GM19467 (cell line): ENCODE data around the gene SOCS7.

Experiments used
- ATAC-seq: cut with Tn5 transposase; IDR thresholded peaks from one replicate; pipeline ENCODE4 v1.9.1; 2021; ENCODE audit warnings: mild to moderate bottlenecking, moderate library complexity; ENCODE audit not compliant: unreplicated experiment

Gene SOCS7, protein sequence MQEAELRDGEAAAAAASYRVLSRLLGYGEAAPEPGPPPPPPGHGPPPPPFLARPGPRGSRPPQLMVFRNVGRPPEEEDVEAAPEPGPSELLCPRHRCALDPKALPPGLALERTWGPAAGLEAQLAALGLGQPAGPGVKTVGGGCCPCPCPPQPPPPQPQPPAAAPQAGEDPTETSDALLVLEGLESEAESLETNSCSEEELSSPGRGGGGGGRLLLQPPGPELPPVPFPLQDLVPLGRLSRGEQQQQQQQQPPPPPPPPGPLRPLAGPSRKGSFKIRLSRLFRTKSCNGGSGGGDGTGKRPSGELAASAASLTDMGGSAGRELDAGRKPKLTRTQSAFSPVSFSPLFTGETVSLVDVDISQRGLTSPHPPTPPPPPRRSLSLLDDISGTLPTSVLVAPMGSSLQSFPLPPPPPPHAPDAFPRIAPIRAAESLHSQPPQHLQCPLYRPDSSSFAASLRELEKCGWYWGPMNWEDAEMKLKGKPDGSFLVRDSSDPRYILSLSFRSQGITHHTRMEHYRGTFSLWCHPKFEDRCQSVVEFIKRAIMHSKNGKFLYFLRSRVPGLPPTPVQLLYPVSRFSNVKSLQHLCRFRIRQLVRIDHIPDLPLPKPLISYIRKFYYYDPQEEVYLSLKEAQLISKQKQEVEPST

DNA sequence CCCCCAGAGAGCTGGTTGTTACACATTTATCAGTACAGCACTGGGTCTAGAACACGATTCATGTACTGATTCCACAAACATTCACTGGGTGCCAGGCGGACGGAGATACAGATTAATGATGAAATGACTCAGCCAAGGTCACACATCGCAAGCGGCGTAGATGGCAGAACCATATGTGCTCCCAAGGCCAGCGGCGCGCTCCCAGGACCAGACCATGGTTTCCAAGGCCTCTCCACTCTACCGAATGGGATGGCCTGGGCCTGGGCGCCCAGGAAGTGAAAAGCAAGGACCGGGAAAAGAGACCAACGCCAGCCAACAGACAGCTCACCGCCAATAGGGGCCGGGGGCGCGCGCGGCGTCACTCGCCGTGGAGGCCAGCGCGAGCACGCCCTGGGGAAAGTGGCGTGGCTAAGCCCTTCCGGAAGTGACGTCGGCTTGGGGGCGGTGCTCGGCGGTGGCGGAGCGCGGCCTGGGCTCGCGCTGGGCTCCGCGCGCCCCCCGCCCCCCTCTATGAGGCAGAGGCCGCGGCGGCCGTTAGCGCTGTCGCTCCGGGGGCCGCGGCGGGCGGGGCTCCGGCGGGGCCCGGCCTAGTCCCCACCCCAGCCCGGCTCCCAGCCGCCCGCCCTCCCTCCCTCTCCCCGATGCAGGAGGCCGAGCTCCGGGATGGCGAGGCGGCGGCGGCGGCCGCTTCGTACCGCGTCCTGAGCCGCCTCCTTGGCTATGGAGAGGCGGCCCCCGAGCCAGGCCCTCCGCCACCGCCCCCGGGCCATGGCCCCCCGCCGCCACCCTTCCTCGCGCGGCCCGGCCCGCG lies at the start of gene SOCS7:
SOCS7 (plus strand) TSS at position 433 of the 811 bp plus-strand sequence; CDS start at position 642, 209 bp downstream.
- peak; percentile 82 for ATAC-seq

DNA sequence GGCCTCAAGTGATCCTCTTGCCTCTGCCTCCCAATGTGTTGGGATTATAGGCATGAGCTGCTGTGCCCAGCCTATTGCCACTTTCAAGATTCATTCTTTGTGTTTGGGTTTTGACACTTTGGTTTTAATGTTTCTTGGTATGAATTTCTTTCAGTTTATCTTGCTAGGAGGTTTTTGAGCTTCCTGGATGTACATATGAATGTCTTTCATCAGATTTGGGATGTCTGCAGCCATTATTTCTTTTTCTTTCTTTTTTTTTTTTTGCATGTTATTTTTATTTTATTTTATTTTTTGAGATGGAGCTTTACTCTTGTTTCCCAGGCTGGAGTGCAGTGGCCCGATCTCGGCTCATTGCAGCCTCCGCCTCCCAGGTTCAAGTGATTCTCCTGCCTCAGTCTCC lies 36.1 kb upstream of the SOCS7 start:
- ATAC-seq: no peak

DNA sequence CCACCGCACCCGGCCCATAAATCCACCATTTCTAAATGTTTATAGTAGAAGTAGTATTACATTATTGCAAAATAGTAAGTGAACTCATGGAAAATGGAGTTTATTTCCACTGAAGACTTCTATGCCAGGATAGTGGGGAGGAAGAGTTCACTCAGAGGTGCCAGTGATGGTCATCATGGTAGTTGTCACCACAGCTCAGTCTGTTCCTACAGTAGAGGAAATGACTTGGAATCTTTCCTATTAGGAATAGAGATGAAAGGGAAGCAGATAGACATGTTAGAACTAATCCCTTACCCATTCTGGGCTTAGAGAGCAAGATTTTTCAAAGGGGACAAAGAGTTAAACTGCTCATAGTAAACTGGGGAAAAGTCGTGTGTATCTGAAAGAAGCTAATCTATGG lies 34.6 kb upstream of the SOCS7 start:
- ATAC-seq: no peak

DNA sequence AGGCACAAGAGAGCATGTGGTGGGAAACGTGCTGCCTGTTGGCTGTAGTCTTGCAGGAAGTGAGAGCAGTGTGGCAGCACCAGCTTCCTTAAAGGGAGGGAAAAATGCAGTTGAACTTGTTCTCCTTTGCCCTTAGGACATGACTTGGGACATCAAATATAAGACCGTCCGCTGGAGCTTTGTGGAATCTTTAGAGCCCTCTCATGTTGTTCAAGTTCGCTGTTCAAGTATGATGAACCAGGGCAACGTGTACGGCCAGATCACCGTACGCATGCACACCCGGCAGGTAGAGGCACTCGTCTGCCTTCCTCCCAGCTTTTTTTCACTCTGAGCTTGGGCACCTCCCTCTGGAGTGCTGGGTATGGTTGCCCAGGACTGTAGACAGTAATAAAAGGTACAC lies 31.2 kb upstream of the SOCS7 start:
- ATAC-seq: no peak

DNA sequence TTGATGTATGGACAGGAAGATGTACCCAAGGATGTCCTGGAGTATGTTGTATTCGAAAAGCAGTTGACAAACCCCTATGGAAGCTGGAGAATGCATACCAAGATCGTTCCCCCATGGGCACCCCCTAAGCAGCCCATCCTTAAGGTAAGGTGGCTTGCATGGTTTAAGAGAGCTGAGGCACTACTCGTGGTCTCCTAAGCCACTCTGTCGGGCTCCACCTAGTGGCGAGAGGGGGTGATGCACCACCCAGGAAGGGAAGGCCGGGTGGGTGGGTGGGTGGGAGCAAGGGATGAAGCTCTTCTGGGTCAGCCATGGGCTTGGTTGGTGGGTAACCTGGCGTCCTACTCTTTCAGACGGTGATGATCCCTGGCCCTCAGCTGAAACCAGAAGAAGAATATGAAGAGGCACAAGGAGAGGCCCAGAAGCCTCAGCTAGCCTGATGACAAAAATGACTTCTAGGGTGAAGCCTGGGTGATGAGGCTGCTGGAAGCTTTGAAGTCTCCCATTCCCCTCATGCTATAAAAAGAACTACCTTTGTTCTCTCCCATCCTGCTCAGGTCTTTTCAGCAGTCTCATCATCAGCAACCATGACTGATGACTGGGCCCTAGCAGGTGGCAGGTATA lies 29.4 kb upstream of the SOCS7 start:
- no peak for ATAC-seq

DNA sequence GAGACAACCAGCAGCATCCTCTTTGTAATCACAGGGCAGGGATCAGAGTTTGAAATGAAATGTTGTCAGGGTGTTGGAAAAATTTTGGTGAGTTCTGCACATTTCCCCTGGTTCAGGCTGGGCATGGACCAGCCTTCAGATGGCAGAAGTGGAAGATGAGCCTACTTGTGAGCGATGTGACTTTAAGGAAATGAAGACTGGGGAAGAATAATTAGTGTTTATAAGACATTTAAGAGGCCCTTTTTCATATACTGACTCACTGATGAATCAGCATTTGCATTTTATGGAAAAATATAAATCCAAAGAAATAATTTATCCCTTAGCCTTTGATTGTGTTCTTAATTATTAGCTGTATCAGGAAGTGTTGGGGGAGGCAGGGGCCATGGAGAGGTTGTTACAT lies 28.7 kb upstream of the SOCS7 start:
- no peak for ATAC-seq

DNA sequence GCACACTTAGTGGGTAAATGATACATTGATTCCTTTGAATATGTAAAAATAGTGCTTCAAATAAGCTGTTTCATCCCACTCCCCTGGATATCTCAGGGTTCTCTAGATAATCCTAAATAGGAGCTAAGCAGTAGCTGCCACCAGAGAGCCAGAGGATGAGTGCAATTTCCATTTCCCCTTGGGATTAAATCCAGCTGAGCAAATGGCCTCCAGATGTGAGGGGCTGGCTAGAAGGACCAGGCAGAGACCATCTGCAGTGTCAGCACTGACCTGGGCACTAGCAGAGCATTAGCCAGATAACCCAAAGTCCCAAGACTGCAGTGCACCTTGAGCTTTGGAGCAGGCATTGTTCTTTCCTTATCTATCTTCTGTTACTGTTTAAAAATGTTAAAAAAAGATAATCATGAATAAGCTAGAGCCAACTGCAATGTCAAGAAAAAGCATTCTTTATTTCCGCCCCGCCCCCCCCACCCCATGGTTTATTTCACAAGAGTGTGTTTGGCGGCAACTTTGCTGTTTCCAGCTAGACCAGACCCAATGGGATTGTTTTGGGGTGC lies 27.4 kb upstream of the SOCS7 start:
- no peak for ATAC-seq

DNA sequence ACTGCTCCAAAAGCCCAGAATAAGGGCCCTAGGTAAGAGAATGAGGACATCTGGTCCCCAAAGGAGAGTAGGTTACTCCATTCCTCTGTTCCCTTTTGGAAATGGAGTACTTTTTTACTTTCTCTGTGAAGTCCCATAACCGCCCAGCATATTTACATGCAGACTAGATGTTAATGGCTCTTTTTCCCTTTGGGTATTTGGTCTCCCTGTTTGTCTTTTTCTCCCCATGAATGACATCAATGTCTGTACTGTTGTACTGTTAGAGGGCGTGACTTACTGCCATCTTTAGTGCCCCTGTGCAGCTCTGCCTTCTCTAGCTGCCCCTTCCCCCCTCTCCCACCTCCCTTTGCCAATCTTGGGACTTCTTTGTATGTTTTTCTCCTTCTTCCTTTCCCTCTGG lies 26.9 kb upstream of the SOCS7 start:
- ATAC-seq: no peak

DNA sequence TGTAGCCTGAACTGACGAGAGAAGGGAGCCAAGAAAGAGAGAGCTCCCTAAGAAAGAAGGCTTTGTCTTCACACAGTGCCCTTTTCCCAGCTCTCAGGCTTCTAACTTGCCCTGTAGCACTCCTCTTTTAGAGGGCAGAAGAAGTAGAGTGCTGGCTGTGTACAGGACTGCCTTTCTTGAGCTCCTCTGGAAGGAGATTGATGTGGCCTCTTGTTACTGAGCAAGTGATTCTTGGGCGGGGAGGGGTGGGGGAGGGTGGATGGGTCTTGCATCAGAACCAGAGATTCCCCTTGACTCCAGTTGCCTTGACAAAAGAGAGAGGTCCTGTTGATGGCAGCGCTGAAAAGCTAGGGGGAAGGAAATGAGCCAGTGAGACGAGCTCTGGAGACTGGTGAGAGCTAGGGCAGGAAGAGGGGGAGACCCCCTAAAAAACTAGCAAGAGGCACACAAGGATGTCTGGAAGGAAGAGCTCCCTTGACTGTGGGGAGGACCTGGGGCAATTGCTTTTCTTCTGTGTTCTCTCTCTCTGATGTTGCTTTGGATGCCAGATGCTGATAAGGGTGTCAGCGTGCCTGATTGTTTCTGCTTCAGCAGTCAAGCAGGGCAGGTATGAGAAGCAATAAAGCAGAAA lies 26.3 kb upstream of the SOCS7 start:
- ATAC-seq: no peak

DNA sequence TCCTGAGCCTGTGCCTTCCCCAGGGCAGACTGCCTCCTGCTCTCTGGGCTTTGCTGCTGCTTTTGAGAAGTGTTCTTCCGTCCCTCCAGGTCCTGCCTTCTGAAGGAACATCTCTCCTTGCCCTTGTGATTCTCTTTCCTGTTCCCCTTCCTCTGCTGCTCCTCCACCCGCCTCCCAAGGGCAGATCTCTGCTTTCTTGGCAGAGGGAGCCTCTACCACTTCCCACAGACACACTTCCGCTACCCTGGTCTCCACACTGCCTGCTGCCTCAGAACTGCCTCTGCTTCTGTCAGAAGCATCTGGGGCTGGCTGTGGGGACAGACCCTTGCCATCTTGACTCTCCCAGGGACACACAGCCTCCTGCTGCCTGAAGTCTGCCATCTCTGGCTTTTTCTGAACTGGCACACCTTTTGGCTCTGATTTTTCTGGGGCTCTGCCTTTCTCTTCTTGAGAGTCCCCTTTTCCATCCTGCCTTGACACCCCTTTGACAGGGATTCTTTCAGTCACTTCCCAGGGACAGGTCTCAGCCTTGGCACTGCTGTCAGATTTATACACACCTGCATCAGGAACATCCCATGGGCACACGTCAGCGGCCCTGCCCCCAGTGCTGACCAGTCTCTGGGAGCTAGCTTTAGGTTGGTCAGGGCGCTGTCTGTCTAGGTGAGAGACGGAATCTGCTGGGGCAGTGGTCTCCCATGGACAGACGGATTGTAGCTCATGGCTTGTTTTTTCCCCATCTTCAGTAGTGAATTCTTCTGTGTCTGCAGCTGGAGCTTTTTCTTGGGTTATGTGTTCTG lies 24.4 kb upstream of the SOCS7 start:
- ATAC-seq: no peak

DNA sequence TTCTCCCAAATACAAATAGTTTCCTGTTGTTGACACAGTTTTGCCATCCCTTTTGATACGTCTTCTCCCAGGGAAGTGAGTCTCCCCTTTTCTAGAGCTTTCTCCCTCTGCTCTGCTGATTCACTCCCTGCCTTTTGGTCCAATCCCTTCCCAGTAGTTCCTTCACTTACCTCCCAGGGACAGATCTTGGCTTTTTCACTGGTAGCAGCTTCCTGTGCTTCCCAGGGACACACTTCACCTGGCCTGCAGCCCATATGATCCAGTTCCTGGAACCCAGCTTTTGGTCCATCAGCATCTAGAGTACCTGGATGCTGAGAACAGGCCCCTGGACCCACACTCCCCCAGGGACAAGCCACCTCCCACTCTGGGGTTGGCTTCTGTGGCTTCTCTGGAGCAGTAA lies 23.7 kb upstream of the SOCS7 start:
- no peak for ATAC-seq

DNA sequence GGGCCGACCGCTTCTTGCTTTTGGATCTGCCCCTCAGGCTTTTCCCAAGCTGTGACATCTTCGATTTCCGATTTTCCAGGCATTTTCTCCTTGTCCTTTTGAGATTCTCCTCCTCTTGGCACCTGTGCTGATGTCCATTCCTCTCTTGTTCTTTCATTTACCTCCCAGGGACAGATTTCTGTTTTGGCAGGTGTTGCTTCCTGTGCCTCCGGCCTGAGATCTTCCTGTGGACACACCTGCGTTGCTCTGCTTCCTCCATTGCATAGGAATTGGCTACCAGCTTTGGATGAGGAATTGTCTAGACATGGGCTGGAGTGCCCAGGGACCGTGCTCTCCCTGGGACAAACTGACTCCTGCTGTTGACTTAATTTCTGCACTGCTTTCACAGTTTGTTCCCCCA lies 23.0 kb upstream of the SOCS7 start:
- ATAC-seq: no peak

DNA sequence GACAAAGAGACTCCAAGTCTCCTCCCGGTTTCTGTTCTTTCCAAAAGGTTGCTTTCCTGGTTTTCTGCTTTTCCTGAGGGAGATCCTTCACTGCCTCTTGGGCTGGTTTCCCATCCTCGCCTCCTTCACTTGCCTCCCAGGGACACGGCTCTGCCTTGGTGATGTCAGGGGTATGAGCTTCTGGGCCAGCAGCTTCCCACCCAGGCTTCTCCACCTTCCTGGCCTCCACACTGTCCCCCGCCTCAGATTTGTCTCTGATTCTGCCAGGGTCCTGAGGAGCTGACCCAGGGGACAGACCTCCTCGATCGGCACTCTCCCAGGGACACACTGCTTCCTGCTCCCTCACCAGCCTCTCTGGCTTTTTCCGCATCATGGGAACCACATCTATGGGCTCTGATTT lies 22.4 kb upstream of the SOCS7 start:
- no peak for ATAC-seq

DNA sequence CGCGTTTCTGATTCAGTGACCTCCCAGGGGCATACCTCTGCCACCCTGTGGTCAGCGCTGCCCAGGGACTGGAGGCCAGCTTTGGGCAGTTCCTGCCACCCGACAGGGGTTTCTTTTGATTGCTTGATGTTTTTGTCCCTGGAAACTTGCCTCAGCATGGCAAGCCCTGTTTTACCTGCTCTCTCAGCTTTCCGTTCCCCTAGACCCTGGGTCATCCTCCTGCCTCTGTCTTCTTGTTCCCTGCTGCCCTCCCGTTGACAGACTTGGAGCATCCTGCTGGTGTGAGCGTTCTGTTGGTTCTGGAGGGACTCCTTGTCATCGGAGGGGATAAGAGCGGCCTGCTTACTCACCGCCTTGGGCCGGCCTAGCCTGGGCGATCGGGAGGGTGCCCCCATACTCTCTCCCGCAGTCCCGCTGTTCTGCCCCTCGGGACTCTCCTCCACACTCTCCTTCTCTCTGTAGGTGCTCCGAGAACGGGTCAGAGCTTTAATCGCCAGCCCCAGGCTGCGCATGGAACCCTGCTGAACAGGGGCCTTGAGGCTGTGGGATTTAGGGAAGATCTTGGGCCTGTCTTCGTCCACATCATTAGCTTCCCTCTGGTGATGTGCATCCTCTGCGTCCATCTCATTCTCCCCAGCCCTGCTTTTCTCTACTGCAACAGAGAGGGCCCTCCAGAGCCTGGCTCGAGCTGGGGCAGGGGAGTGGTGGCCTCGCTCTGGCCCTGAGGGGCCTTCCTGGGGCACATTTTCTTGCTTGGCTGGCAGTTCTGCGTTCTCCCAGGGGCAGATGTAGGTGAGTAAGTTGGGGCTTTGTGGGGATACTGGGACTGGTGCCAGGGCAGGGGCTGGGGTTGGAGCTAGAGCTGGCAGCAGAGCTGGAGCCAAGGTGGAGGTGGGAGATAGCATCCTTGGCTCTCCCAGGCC lies 21.6 kb upstream of the SOCS7 start:
- no peak for ATAC-seq

DNA sequence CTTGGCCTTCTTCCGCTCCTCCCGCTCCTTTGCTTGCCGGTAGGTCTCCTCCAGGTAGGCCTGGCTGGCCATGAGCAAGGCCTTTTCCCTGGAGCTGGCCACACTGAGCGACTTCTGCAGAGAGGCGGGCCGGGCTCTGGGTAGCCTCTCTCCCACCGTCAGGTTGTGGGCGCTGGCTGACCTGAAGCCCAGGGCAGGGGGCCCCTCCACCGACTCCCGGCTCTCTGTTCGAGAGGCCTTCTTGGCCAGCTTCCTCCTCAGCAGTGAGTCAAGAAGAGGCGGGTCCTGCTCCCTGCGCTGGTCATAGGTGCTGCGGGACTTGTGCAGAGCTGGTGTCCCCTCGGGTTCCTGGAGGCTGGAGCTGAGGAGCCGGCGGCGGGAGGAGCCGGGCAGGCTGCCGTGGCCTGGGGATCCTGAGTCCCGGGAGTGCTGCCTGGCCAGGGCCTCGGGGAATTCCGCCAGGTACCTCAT lies 20.7 kb upstream of the SOCS7 start:
- ATAC-seq: no peak

DNA sequence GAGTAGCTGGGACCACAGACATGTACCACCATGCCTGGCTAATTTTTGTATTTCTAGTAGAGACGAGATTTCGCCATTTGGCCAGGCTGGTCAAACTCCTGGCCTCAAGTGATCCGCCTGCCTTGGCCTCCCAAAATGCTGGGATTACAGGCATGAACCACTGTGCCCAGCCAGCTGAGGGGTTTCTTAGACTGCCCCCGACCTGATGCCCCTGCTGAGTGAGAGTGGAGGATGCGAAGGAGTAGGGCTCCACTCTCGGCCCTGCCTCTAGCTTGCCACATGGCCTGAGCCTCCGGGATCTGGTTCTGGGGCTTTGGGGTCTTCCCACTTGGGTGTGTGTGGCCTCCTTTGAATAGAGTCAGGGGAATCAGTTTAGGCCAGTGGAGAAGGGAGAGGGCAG lies 18.9 kb upstream of the SOCS7 start:
- ATAC-seq: no peak

DNA sequence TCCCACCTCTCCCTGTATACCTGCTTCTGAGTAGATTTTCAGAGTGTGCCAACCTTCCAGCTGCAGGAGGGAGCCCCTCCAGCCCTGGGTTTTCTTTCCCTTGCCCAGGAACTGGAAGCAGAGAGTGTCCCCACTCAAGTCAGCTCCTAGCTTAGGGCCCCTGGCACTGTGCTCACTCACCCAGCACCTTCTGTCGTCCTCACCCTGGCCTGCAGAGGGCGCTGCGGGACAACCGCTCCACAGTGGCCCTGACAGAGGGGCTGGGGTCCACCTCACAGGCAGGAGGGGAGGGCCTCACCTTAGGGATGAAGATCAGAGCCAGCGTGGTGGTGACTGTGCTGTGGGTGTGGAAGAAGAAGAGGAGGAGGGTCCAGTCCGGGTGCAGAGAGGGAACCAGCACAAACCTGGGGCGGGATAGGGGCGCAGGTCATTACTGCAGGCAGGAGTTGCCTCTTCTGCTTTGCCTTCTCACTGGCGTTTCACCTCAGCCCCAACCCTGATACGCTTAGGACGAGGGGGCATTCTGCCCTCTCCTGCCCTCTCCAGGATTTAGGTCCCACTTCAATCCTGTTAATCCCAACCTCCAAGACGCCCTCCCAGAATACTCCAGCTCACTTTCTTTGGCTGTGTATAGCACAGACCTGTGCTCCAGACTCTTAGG lies 17.9 kb upstream of the SOCS7 start:
- no peak for ATAC-seq
